Pancreas (tissue), 10 donors: ENCODE measurements around the gene KRTAP10-6. TPM values are rescaled to one million over a fixed set of nuclear protein-coding genes. Genes with fewer than 3 reads are reported as not detected.
"Not testable (repeated sequence)": the region's sequence is repeated elsewhere in the genome, so short reads cannot be mapped to it uniquely, and the experiment has no call there.

Experiments
- ATAC-seq, 4 donors: fragments of 200-7000 bp; cut with Tn5 transposase; one replicate each; pipeline versions ENCODE4 v1.8.0 to v1.9.1; 2020; ENCODE audit warnings: mild to moderate bottlenecking in 4 of 4, moderate library complexity in 4 of 4
- DNase-seq, 6 donors: peaks; one replicate each; pipeline ENCODE4 v3.0.0-alpha.2; 2020
- FAIRE-seq: peaks from 2 replicates; lab custom pipeline; 2012; peaks lifted over from hg19 to GRCh38; lab: Jason Lieb, UNC
- H3K27ac ChIP-seq, 4 donors: fragments of 200-600 bp; sonication (generic); 1 replicate in 3 of 4; 2 replicates in 1 of 4; pipeline versions ENCODE4 v1.5.0 to v1.8.0; 2020
- H3K27me3 ChIP-seq, 4 donors: fragments of 200-600 bp; one replicate each; pipeline ENCODE4 v1.8.0; 2021
- H3K36me3 ChIP-seq, 3 donors: fragments of 200-600 bp; sonication (generic) in 1 of 3; one replicate each; pipeline versions ENCODE4 v1.5.0 to v1.8.0; 2020 to 2021
- H3K4me1 ChIP-seq, 3 donors: fragments of 200-600 bp; one replicate each; pipeline ENCODE4 v1.8.0; 2021
- H3K4me3 ChIP-seq, 4 donors: fragments of 200-600 bp; sonication (generic) in 2 of 4; one replicate each; pipeline versions ENCODE4 v1.5.0 to v1.8.0; 2020 to 2021
- H3K9me3 ChIP-seq, 4 donors: fragments of 200-600 bp; one replicate each; pipeline ENCODE4 v1.8.0; 2021
- CTCF ChIP-seq, 4 donors: fragments of 200-600 bp; sonication (generic) in 3 of 4; IDR thresholded peaks; one replicate each; pipeline versions ENCODE4 v1.5.0 to v1.8.0; 2021; ENCODE audit warnings: antibody characterized with exemption in 4 of 4
- WGBS, 2 donors: extraction: QIAGEN DNeasy Blood & Tissue Kit; methylation state at CpG; one replicate each; pipeline ENCODE4 v1.1.7; 2013; 5-methylcytosine and 5-hydroxymethylcytosine counted together
- intact Hi-C, 3 donors: fragments of 100-400 bp; cut with DNase I; formaldehyde crosslinking; loops; one replicate each; pipeline versions ENCODE4 v1.11.1 to v1.14.2; 2022
- polyA plus RNA-seq, 2 donors: library from polyadenylated mRNA; stranded (reverse); fragments of 200-250 nt; gene quantifications; one replicate each; pipeline ENCODE4 v1.2.3, GENCODE V29; 2013
- total RNA-seq, 6 donors: library from RNA; stranded (reverse); fragmentation: NEBNext Ultra II Directional in 4 of 6; extraction: Animal tissue kit (Norgen Biotek cat#: 25700) in 4 of 6; gene quantifications; one replicate each; pipeline versions ENCODE4 v1.2.1 to v1.2.4, GENCODE V29; 2021 to 2023
- donor health status: healthy with polysubstance abuse.
- donor health status: DM: no; HTN: no; CAD: no; lungs with moderate emphysema.
- donor health status: DM: no; HTN: no; CAD: no.
- donor health status: control.
- donor health status: control.
- donor health status: Bipolar disorder and iron deficiency.
- donor health status: DM: yes; HTN: yes; CAD: no.
- donor health status: DM: no; HTN: no; CAD: no.
- donor health status: DM: no; HTN: no; CAD: no.
- donor health status: DM: yes; HTN: yes; CAD: no.

The KRTAP10-6 gene
- total and polyA plus RNA-seq, 8 donors: not detected

- intact Hi-C loops: no loop called here
- FAIRE-seq (no peak), DNase-seq (no peak)
Measured at GRCh38 chr21:44550807-44551206, 41.5 kb downstream of the KRTAP10-6 start.

GRCh38 chr21:44550285-44550684, 42.0 kb downstream of the KRTAP10-6 start:
- intact Hi-C loops, H3K36me3 ChIP-seq, ATAC-seq, H3K4me1 ChIP-seq, FAIRE-seq, H3K9me3 ChIP-seq, H3K27me3 ChIP-seq, H3K4me3 ChIP-seq, H3K27ac ChIP-seq: not testable (repeated sequence)
- 47 to 58% methylated on average over 15 to 17 of the region's 17 CpGs for WGBS, 2 donors
- DNase-seq: peak in 1 of 6 donors; percentile 69

More at GRCh38 chr21:44550807-44551206, 41.5 kb downstream of the KRTAP10-6 start:
- no peaks in the 10 kb centered on the region for H3K9me3 ChIP-seq
- no peak overlapping the region for H3K27ac ChIP-seq
- H3K27me3 ChIP-seq: peaks cover 0 to 7% (median 0%) of the 10 kb centered on the region in 4 donors
- 41 to 63% methylated on average over 10 of the region's 10 CpGs for whole genome bisulfite sequencing, 2 donors
- H3K36me3 ChIP-seq: no peaks in the 10 kb centered on the region
- H3K4me3 ChIP-seq: no peak overlapping the region
- no peak for ATAC-seq
- no peak for TF ChIP-seq CTCF (IDR thresholded peaks at IDR 0.05)
- no peaks in the 10 kb centered on the region for H3K4me1 ChIP-seq

GRCh38 chr21:44549525-44550211, 42.6 kb downstream of the KRTAP10-6 start:
- DNase-seq (no peak), ATAC-seq (no peak), FAIRE-seq (no peak)
- intact Hi-C loops: no loop called here
- Histone ChIP-seq H3K9me3 (no peaks in the 10 kb centered on the region), H3K4me1 (no peaks in the 10 kb centered on the region), H3K4me3 (no peak overlapping the region), H3K36me3 (no peaks in the 10 kb centered on the region), H3K27ac (no peak overlapping the region), H3K27me3 (no peaks in the 10 kb centered on the region)
- no peak for TF ChIP-seq CTCF (IDR thresholded peaks at IDR 0.05)
- WGBS, 2 donors: 60 to 66% methylated on average over 25 of the region's 25 CpGs

- FAIRE-seq: no peak
- H3K4me3 ChIP-seq: no peak overlapping the region
- no peak for TF ChIP-seq CTCF (IDR thresholded peaks at IDR 0.05)
- no peak for DNase-seq
- no peak overlapping the region for H3K27ac ChIP-seq
- ATAC-seq: no peak
- H3K9me3 ChIP-seq: no peaks in the 10 kb centered on the region
- H3K36me3 ChIP-seq: no peaks in the 10 kb centered on the region
- WGBS, 2 donors: 16 to 26% methylated on average over 14 of the region's 14 CpGs
- intact Hi-C loops: no loop called here
- no peaks in the 10 kb centered on the region for H3K27me3 ChIP-seq
- no peaks in the 10 kb centered on the region for H3K4me1 ChIP-seq
Measured at GRCh38 chr21:44548922-44549321, 43.4 kb downstream of the KRTAP10-6 start.

GRCh38 chr21:44548381-44548780, 43.9 kb downstream of the KRTAP10-6 start:
- H3K36me3 ChIP-seq: no peaks in the 10 kb centered on the region
- intact Hi-C loops: no loop called here
- ATAC-seq: no peak
- DNase-seq: no peak
- no peaks in the 10 kb centered on the region for H3K4me1 ChIP-seq
- no peaks in the 10 kb centered on the region for H3K9me3 ChIP-seq
- FAIRE-seq: no peak
- no peak overlapping the region for H3K27ac ChIP-seq
- 45 to 56% methylated on average over 13 of the region's 13 CpGs for WGBS, 2 donors
- H3K4me3 ChIP-seq: no peak overlapping the region
- TF ChIP-seq CTCF (IDR thresholded peaks at IDR 0.05): no peak
- no peaks in the 10 kb centered on the region for H3K27me3 ChIP-seq
